HepG2 (cell line): Measurements from ENCODE around the gene EIF4G2. TPM values are rescaled to one million over a fixed set of nuclear protein-coding genes. Genes with fewer than 3 reads are reported as not detected.

Experiments used
- CREB1 ChIP-seq, 2 experiments: fragments of 450-650 bp in 1 of 2; IDR thresholded peaks; 2 replicates each; pipeline ENCODE4 v1.6.1; 2016 to 2017; ENCODE audit warnings: control low read depth in 1 of 2, mild to moderate bottlenecking in 1 of 2, missing compliant biosample characterization in 1 of 2, missing genetic modification characterization in 1 of 2
- HOXD1 ChIP-seq: sonication (generic); formaldehyde crosslinking; IDR thresholded peaks from 2 replicates; pipeline ENCODE4 v1.5.0; 2020; ENCODE audit warnings: missing genetic modification reagents
- POLR2A ChIP-seq, 2 experiments: IDR thresholded peaks; 2 replicates each; pipeline ENCODE4 v1.6.1; 2011; ENCODE audit warnings: low read depth in 2 of 2, low read length in 2 of 2, mild to moderate bottlenecking in 1 of 2, moderate library complexity in 1 of 2; ENCODE audit not compliant: insufficient read depth in 1 of 2
- POLR2G ChIP-seq: fragments of 200-400 bp; formaldehyde crosslinking; IDR thresholded peaks from 2 replicates; pipeline ENCODE4 v1.6.1; 2018; ENCODE audit warnings: mild to moderate bottlenecking, low read depth, low read length, moderate library complexity
- RAD21 ChIP-seq: fragments of 450-650 bp; formaldehyde crosslinking; IDR thresholded peaks from 2 replicates; pipeline ENCODE4 v1.5.0; 2020; ENCODE audit warnings: mild to moderate bottlenecking
- ZNF256 ChIP-seq: sonication (generic); formaldehyde crosslinking; conservative IDR thresholded peaks from 2 replicates; pipeline ENCODE4 v1.4.0; 2020; ENCODE audit warnings: missing genetic modification reagents
- ZNF615 ChIP-seq: sonication (generic); formaldehyde crosslinking; IDR thresholded peaks from 2 replicates; pipeline ENCODE4 v1.5.0; 2020; ENCODE audit warnings: mild to moderate bottlenecking, missing genetic modification reagents, borderline replicate concordance
- ZNF629 ChIP-seq: sonication (generic); formaldehyde crosslinking; conservative IDR thresholded peaks from 2 replicates; pipeline ENCODE4 v1.5.0; 2020; ENCODE audit warnings: missing genetic modification reagents
- polyA plus RNA-seq, 8 experiments: library from polyadenylated mRNA; depleted of rRNA in 3 of 8; stranded (reverse) in 7 of 8; unstranded in 1 of 8; fragments of >200 nt; fragmentation: Illumina TruSeq in 4 of 8; extraction: Trizol in 4 of 8; gene quantifications; 2 replicates each; pipeline versions ENCODE4 v1.2.1 to v1.2.3, GENCODE V29; 2011 to 2016; ENCODE audit warnings: low read depth in 4 of 8, missing spikeins in 1 of 8, mixed read lengths in 1 of 8; ENCODE audit not compliant: insufficient read depth in 1 of 8
- total RNA-seq, 5 experiments: library from RNA; depleted of rRNA; stranded (reverse); fragments of >200 nt; fragmentation: Illumina TruSeq; extraction: Trizol; gene quantifications; 2 replicates each; pipeline ENCODE4 v1.2.3, GENCODE V29; 2016; ENCODE audit warnings: low read depth in 1 of 5
- TF ChIP-seq, protein P1 (sequence below): sonication (generic); formaldehyde crosslinking; IDR thresholded peaks from 2 replicates; pipeline ENCODE4 v1.8.0; 2022; ENCODE audit warnings: missing genetic modification reagents, mild to moderate bottlenecking, inconsistent platforms, borderline replicate concordance
- TF ChIP-seq, protein P2 (sequence below): IDR thresholded peaks from 2 replicates; pipeline ENCODE4 v1.6.1; 2016; ENCODE audit warnings: low read depth, borderline replicate concordance
- TF ChIP-seq, protein P3 (sequence below): sonication (generic); formaldehyde crosslinking; IDR thresholded peaks from 2 replicates; pipeline ENCODE4 v1.5.0; 2020; ENCODE audit warnings: missing genetic modification reagents, mild to moderate bottlenecking, borderline replicate concordance
- TF ChIP-seq, protein P4 (sequence below): sonication (generic); formaldehyde crosslinking; IDR thresholded peaks from 2 replicates; pipeline ENCODE4 v1.4.0; 2020; ENCODE audit warnings: missing genetic modification reagents
- TF ChIP-seq, protein P5 (sequence below): sonication (generic); formaldehyde crosslinking; IDR thresholded peaks from 2 replicates; pipeline ENCODE4 v1.4.0; 2020; ENCODE audit warnings: missing genetic modification reagents, borderline replicate concordance
- TF ChIP-seq, protein P6 (sequence below): IDR thresholded peaks from 2 replicates; pipeline ENCODE4 v1.6.1; 2016
- TF ChIP-seq, protein P7 (sequence below): sonication (generic); formaldehyde crosslinking; IDR thresholded peaks from 2 replicates; pipeline ENCODE4 v1.8.0; 2022; ENCODE audit warnings: mild to moderate bottlenecking, missing genetic modification reagents; ENCODE audit not compliant: insufficient replicate concordance
- TF ChIP-seq, protein P8 (sequence below): sonication (generic); formaldehyde crosslinking; IDR thresholded peaks from 2 replicates; pipeline ENCODE4 v1.5.0; 2020; ENCODE audit warnings: missing genetic modification reagents

Gene EIF4G2
- total and polyA plus RNA-seq, 2 of the 13 experiments (the other 11 are each of a cell fraction or from before 2014, with no cell fraction given) = 362 to 546 TPM

DNA sequence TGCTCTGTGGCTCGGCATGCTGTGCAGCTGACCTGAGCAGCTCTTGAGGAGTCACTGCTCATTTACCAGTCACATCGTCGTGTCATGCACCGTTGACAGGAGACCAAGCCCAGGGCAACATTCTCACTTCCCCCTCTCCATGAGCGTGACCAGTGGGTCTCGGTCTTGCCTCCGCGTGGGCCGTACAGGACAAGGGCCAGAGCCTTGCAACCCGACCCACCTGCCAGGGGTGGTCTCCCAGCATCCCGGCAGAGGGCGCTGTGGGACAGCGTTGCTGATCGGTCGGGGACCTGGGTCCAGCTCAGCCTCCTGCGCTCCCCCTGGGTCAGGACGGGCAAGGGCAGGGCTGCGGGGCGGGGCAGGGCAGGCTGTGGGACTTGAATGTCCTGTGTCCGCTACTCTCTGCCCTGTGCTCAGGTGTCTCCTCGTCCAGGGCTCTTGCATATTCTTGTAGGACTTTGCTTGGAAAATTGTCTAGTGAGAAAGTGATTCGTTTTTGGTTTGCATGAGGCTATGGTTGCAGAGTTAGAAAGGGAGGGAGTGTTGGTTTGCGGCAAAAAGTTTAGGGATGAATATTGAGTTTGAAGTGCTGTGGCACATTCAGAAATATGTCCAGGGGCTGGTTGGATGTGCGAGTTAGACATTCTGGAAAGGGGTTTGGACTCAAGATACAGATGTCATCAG, 16.2 kb downstream of the EIF4G2 start (continued):
- TF ChIP-seq, protein P1, sequence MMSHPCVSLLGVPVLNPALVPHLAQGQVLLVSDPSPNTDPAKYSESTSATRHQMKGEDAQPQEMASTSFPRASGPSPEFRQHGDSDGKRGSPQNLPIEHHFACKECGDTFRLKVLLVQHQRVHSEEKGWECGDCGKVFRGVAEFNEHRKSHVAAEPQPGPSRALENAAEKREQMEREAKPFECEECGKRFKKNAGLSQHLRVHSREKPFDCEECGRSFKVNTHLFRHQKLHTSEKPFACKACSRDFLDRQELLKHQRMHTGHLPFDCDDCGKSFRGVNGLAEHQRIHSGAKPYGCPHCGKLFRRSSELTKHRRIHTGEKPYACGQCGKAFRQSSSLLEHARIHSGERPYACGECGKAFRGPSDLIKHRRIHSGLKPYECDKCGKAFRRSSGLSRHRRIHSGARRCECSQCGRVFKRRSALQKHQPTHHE = no peak
- no peak for TF ChIP-seq ZNF615 (CRISPR knock-in tag)
- TF ChIP-seq, protein P2, sequence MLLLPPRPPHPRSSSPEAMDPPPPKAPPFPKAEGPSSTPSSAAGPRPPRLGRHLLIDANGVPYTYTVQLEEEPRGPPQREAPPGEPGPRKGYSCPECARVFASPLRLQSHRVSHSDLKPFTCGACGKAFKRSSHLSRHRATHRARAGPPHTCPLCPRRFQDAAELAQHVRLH (CRISPR knock-in tag) = no peak; the same call in 1 of the 2 replicates
- no peak for TF ChIP-seq POLR2A (IDR thresholded peaks at IDR 0.05; ENCODE audit: insufficient read depth in 1 of 2, low read depth in 2 of 2, low read length in 2 of 2)
- TF ChIP-seq ZNF256 (CRISPR knock-in tag) = no peak
- TF ChIP-seq RAD21 = peak; percentile 94
- TF ChIP-seq, protein P3, sequence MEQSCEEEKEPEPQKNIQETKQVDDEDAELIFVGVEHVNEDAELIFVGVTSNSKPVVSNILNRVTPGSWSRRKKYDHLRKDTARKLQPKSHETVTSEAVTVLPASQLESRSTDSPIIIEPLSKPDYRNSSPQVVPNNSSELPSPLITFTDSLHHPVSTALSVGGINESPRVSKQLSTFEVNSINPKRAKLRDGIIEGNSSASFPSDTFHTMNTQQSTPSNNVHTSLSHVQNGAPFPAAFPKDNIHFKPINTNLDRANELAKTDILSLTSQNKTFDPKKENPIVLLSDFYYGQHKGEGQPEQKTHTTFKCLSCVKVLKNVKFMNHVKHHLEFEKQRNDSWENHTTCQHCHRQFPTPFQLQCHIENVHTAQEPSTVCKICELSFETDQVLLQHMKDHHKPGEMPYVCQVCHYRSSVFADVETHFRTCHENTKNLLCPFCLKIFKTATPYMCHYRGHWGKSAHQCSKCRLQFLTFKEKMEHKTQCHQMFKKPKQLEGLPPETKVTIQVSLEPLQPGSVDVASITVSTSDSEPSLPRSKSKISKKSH = peak; percentile 66
- TF ChIP-seq, protein P4, sequence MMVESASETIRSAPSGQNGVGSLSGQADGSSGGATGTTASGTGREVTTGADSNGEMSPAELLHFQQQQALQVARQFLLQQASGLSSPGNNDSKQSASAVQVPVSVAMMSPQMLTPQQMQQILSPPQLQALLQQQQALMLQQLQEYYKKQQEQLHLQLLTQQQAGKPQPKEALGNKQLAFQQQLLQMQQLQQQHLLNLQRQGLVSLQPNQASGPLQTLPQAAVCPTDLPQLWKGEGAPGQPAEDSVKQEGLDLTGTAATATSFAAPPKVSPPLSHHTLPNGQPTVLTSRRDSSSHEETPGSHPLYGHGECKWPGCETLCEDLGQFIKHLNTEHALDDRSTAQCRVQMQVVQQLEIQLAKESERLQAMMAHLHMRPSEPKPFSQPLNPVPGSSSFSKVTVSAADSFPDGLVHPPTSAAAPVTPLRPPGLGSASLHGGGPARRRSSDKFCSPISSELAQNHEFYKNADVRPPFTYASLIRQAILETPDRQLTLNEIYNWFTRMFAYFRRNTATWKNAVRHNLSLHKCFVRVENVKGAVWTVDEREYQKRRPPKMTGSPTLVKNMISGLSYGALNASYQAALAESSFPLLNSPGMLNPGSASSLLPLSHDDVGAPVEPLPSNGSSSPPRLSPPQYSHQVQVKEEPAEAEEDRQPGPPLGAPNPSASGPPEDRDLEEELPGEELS = no peak
- TF ChIP-seq, protein P5, sequence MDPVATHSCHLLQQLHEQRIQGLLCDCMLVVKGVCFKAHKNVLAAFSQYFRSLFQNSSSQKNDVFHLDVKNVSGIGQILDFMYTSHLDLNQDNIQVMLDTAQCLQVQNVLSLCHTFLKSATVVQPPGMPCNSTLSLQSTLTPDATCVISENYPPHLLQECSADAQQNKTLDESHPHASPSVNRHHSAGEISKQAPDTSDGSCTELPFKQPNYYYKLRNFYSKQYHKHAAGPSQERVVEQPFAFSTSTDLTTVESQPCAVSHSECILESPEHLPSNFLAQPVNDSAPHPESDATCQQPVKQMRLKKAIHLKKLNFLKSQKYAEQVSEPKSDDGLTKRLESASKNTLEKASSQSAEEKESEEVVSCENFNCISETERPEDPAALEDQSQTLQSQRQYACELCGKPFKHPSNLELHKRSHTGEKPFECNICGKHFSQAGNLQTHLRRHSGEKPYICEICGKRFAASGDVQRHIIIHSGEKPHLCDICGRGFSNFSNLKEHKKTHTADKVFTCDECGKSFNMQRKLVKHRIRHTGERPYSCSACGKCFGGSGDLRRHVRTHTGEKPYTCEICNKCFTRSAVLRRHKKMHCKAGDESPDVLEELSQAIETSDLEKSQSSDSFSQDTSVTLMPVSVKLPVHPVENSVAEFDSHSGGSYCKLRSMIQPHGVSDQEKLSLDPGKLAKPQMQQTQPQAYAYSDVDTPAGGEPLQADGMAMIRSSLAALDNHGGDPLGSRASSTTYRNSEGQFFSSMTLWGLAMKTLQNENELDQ (CRISPR knock-in tag) = no peak
- no peak for TF ChIP-seq POLR2G
- TF ChIP-seq, protein P6, sequence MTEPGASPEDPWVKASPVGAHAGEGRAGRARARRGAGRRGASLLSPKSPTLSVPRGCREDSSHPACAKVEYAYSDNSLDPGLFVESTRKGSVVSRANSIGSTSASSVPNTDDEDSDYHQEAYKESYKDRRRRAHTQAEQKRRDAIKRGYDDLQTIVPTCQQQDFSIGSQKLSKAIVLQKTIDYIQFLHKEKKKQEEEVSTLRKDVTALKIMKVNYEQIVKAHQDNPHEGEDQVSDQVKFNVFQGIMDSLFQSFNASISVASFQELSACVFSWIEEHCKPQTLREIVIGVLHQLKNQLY (CRISPR knock-in tag) = no peak
- TF ChIP-seq, protein P7, sequence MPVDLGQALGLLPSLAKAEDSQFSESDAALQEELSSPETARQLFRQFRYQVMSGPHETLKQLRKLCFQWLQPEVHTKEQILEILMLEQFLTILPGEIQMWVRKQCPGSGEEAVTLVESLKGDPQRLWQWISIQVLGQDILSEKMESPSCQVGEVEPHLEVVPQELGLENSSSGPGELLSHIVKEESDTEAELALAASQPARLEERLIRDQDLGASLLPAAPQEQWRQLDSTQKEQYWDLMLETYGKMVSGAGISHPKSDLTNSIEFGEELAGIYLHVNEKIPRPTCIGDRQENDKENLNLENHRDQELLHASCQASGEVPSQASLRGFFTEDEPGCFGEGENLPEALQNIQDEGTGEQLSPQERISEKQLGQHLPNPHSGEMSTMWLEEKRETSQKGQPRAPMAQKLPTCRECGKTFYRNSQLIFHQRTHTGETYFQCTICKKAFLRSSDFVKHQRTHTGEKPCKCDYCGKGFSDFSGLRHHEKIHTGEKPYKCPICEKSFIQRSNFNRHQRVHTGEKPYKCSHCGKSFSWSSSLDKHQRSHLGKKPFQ (CRISPR knock-in tag) = no peak
- TF ChIP-seq, protein P8, sequence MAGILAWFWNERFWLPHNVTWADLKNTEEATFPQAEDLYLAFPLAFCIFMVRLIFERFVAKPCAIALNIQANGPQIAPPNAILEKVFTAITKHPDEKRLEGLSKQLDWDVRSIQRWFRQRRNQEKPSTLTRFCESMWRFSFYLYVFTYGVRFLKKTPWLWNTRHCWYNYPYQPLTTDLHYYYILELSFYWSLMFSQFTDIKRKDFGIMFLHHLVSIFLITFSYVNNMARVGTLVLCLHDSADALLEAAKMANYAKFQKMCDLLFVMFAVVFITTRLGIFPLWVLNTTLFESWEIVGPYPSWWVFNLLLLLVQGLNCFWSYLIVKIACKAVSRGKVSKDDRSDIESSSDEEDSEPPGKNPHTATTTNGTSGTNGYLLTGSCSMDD (CRISPR knock-in tag) = no peak
- no peak for TF ChIP-seq ZNF629 (CRISPR knock-in tag)
- TF ChIP-seq CREB1 (IDR thresholded peaks at IDR 0.05) = no peak
- no peak for TF ChIP-seq CREB1 (CRISPR knock-in tag; IDR thresholded peaks at IDR 0.05)
- TF ChIP-seq HOXD1 (CRISPR knock-in tag) = no peak
